Measurements from ENCODE around the gene DDX47. TPM values are rescaled to one million over a fixed set of nuclear protein-coding genes. Genes with fewer than 3 reads are reported as not detected.

The DDX47 gene
- total and polyA plus RNA-seq, 8 donors: 9.6 to 108 (median 31.8) TPM

GRCh38 chr12:12868477-12869235, 55.5 kb downstream of the DDX47 start:
- no peaks in the 10 kb centered on the region for H3K27me3 ChIP-seq
- peaks cover 0 to 15% (median 3%) of the 10 kb centered on the region in 4 donors for H3K4me1 ChIP-seq
- no peak for DNase-seq
- no peak overlapping the region for H3K27ac ChIP-seq
- no peak overlapping the region for H3K4me3 ChIP-seq
- no peaks in the 10 kb centered on the region for H3K9me3 ChIP-seq
- no peaks in the 10 kb centered on the region for H3K36me3 ChIP-seq
- TF ChIP-seq EP300 (IDR thresholded peaks at IDR 0.05): no peak
- no peak for TF ChIP-seq CTCF (IDR thresholded peaks at IDR 0.05)
- TF ChIP-seq POLR2AphosphoS5 (IDR thresholded peaks at IDR 0.05): no peak
- TF ChIP-seq POLR2A (IDR thresholded peaks at IDR 0.05): no peak
- 69 to 93% (median 87%) methylated on average over 3 of the region's 3 CpGs for WGBS, 5 donors
- intact Hi-C loops (cut with DNase I; ENCODE audit: low total_unique reads): no loop called here

- Histone ChIP-seq H3K27ac (no peak overlapping the region), H3K4me1 (peaks cover 0 to 20% (median 3%) of the 10 kb centered on the region in 4 donors), H3K36me3 (no peaks in the 10 kb centered on the region), H3K4me3 (no peak overlapping the region), H3K27me3 (no peaks in the 10 kb centered on the region), H3K9me3 (no peaks in the 10 kb centered on the region)
- 78 to 91% (median 90%) methylated on average over 7 of the region's 7 CpGs for WGBS, 5 donors
- DNase-seq: no peak
- intact Hi-C loops (cut with DNase I; ENCODE audit: low total_unique reads): no loop called here
- TF ChIP-seq EP300 (IDR thresholded peaks at IDR 0.05): no peak
- TF ChIP-seq POLR2AphosphoS5 (IDR thresholded peaks at IDR 0.05): no peak
- no peak for TF ChIP-seq CTCF (IDR thresholded peaks at IDR 0.05)
- TF ChIP-seq POLR2A (IDR thresholded peaks at IDR 0.05): no peak
These were observed 57.3 kb downstream of the DDX47 start for GRCh38 chr12:12870465-12870864.

- TF ChIP-seq CTCF (IDR thresholded peaks at IDR 0.05): no peak
- TF ChIP-seq EP300 (IDR thresholded peaks at IDR 0.05): no peak
- no peak for TF ChIP-seq POLR2A (IDR thresholded peaks at IDR 0.05)
- TF ChIP-seq POLR2AphosphoS5 (IDR thresholded peaks at IDR 0.05): no peak
- DNase-seq: no peak
- Histone ChIP-seq H3K27ac (peak overlapping the region; percentile 75 to 88 (median 83)), H3K4me1 (peaks cover 0 to 20% (median 3%) of the 10 kb centered on the region in 4 donors), H3K27me3 (no peaks in the 10 kb centered on the region), H3K9me3 (no peaks in the 10 kb centered on the region), H3K36me3 (no peaks in the 10 kb centered on the region), H3K4me3 (no peak overlapping the region)
- intact Hi-C loops (cut with DNase I; ENCODE audit: low total_unique reads): no loop called here
- WGBS, 5 donors: 32 to 65% (median 60%) methylated on average over 6 of the region's 6 CpGs
These were observed 58.5 kb downstream of the DDX47 start for GRCh38 chr12:12871587-12872138.

- Histone ChIP-seq H3K36me3 (no peaks in the 10 kb centered on the region), H3K27me3 (no peaks in the 10 kb centered on the region), H3K4me1 (peaks cover 0 to 20% (median 3%) of the 10 kb centered on the region in 4 donors), H3K9me3 (no peaks in the 10 kb centered on the region), H3K27ac (peak overlapping the region; percentile 75 to 88 (median 83)), H3K4me3 (no peak overlapping the region)
- no peak for TF ChIP-seq POLR2A (IDR thresholded peaks at IDR 0.05)
- TF ChIP-seq POLR2AphosphoS5 (IDR thresholded peaks at IDR 0.05): peak in 2 of 3 donors; percentile 52 to 80
- no peak for TF ChIP-seq CTCF (IDR thresholded peaks at IDR 0.05)
- intact Hi-C loops (cut with DNase I; ENCODE audit: low total_unique reads): no loop called here
- DNase-seq: peak; percentile 55 to 90
- 30 to 53% (median 31%) methylated on average over 9 to 10 of the region's 10 CpGs for WGBS, 5 donors
These were observed 59.2 kb downstream of the DDX47 start for GRCh38 chr12:12872139-12872933.
